Natural killer cell (primary cell): Measurements from ENCODE around the gene GMCL2. TPM values are rescaled to one million over a fixed set of nuclear protein-coding genes. Genes with fewer than 3 reads are reported as not detected.

ENCODE experiments used
- ATAC-seq, 3 donors: fragments of 150-1000 bp in 2 of 3; fragments of 200-7000 bp in 1 of 3; cut with Tn5 transposase; 1 replicate in 1 of 3; 2 replicates in 2 of 3; pipeline ENCODE4 v1.10.0; 2021; ENCODE audit warnings: mild to moderate bottlenecking in 2 of 3, moderate library complexity in 2 of 3
- DNase-seq, 2 donors: peaks; one replicate each; pipeline versions ENCODE4 v3.0.0 to v3.0.0-alpha.2; 2013 to 2021; ENCODE audit warnings: mixed read lengths in 1 of 2
- H3K27ac ChIP-seq: one replicate; pipeline ENCODE4 v1.5.1; 2013; ENCODE audit warnings: mild to moderate bottlenecking, low read length
- H3K27me3 ChIP-seq: one replicate; pipeline ENCODE4 v1.6.1; 2013; ENCODE audit warnings: low read length; ENCODE audit not compliant: control insufficient read depth, insufficient read depth
- H3K36me3 ChIP-seq: one replicate; pipeline ENCODE4 v1.6.1; 2013; ENCODE audit warnings: low read length; ENCODE audit not compliant: control insufficient read depth, insufficient read depth
- H3K4me1 ChIP-seq: one replicate; pipeline ENCODE4 v1.6.1; 2013; ENCODE audit warnings: low read length; ENCODE audit not compliant: control insufficient read depth, insufficient read depth
- H3K4me3 ChIP-seq: one replicate; pipeline ENCODE4 v1.5.1; 2013; ENCODE audit warnings: low read length
- H3K9me3 ChIP-seq: one replicate; pipeline ENCODE4 v1.6.1; 2013; ENCODE audit warnings: low read length; ENCODE audit not compliant: control insufficient read depth, insufficient read depth
- H3K27ac Mint-ChIP-seq, 2 donors: one replicate each; pipeline ENCODE4 v1.8.0; 2022; ENCODE audit warnings: mild to moderate bottlenecking in 2 of 2, mixed read lengths in 2 of 2, moderate library complexity in 1 of 2
- H3K27me3 Mint-ChIP-seq, 2 donors: one replicate each; pipeline ENCODE4 v1.8.0; 2022; ENCODE audit warnings: low read depth in 2 of 2, mixed read lengths in 2 of 2
- H3K36me3 Mint-ChIP-seq: one replicate; pipeline ENCODE4 v1.8.0; 2022; ENCODE audit warnings: mixed read lengths
- H3K4me1 Mint-ChIP-seq, 2 donors: one replicate each; pipeline ENCODE4 v1.8.0; 2022; ENCODE audit warnings: mixed read lengths in 2 of 2
- H3K4me3 Mint-ChIP-seq: one replicate; pipeline ENCODE4 v1.8.0; 2022; ENCODE audit warnings: mild to moderate bottlenecking, moderate library complexity, mixed read lengths
- H3K9me3 Mint-ChIP-seq, 2 donors: one replicate each; pipeline ENCODE4 v1.8.0; 2022; ENCODE audit warnings: mixed read lengths in 2 of 2
- CTCF ChIP-seq: fragments of 200-600 bp; IDR thresholded peaks from one replicate; pipeline ENCODE4 v1.8.0; 2022; ENCODE audit warnings: antibody characterized with exemption
- WGBS: methylation state at CpG from one replicate; pipeline ENCODE4 v1.1.7; 2013; ENCODE audit warnings: missing lambda C conversion rate; ENCODE audit not compliant: insufficient coverage; 5-methylcytosine and 5-hydroxymethylcytosine counted together
- intact Hi-C: fragments of 100-400 bp; cut with micrococcal nuclease; formaldehyde crosslinking; loops from one replicate; pipeline ENCODE4 v1.14.2; 2022
- total RNA-seq, 4 donors: library from RNA; stranded (reverse); fragments of 120-200 nt in 1 of 4; gene quantifications; one replicate each; pipeline versions ENCODE4 v1.2.3 to v1.2.4, GENCODE V29; 2013 to 2022

Gene GMCL2
- total RNA-seq, 3 donors from 2014 or later (not counting 1 experiment from before 2014, with no cell fraction given), result not detected

- H3K4me1 ChIP-seq, result peaks cover 22% of the 10 kb centered on the region
- H3K36me3 ChIP-seq, result peaks cover 79% of the 10 kb centered on the region
- H3K4me1 Mint-ChIP-seq, result peaks cover 29 to 45% of the 10 kb centered on the region in 2 donors
- H3K27ac ChIP-seq, result no peak overlapping the region
- no peak overlapping the region for H3K27ac Mint-ChIP-seq
- ATAC-seq (no peak), DNase-seq (no peak)
- intact Hi-C loops, result no loop called here
- no peaks in the 10 kb centered on the region for H3K27me3 ChIP-seq
- 86% methylated on average over 8 of the region's 8 CpGs for WGBS
- H3K36me3 Mint-ChIP-seq, result no peaks in the 10 kb centered on the region
- H3K4me3 ChIP-seq, result no peak overlapping the region
- no peaks in the 10 kb centered on the region for H3K9me3 ChIP-seq
- no peaks in the 10 kb centered on the region for H3K27me3 Mint-ChIP-seq
- H3K4me3 Mint-ChIP-seq, result no peak overlapping the region
- TF ChIP-seq CTCF, result no peak
- no peaks in the 10 kb centered on the region for H3K9me3 Mint-ChIP-seq
These were observed 22.3 kb upstream of the GMCL2 start for GRCh38 chr5:178209334-178210072.

- Mint-ChIP-seq H3K4me1 (peaks cover 34 to 46% of the 10 kb centered on the region in 2 donors), H3K36me3 (no peaks in the 10 kb centered on the region)
- intact Hi-C loops, result no loop called here
These were observed 21.5 kb upstream of the GMCL2 start for GRCh38 chr5:178208540-178209227.

GRCh38 chr5:178207917-178208280 lies 20.7 kb upstream of the GMCL2 start:
- ATAC-seq (no peak), DNase-seq (no peak)
- Histone ChIP-seq H3K36me3 (peaks cover 64% of the 10 kb centered on the region), H3K27ac (no peak overlapping the region), H3K4me1 (peaks cover 27% of the 10 kb centered on the region), H3K27me3 (no peaks in the 10 kb centered on the region), H3K9me3 (no peaks in the 10 kb centered on the region), H3K4me3 (no peak overlapping the region)
- Mint-ChIP-seq H3K9me3 (no peaks in the 10 kb centered on the region), H3K27ac (peak overlapping the region; percentile 83 to 85), H3K27me3 (no peaks in the 10 kb centered on the region), H3K36me3 (no peaks in the 10 kb centered on the region), H3K4me3 (peak overlapping the region; percentile 37), H3K4me1 (peaks cover 34 to 44% of the 10 kb centered on the region in 2 donors)
- no peak for TF ChIP-seq CTCF
- 100% methylated on average over 1 of the region's 1 CpG for WGBS
- intact Hi-C loops, result no loop called here

More at GRCh38 chr5:178208540-178209227, 21.5 kb upstream of the GMCL2 start:
- no peak overlapping the region for H3K27ac ChIP-seq
- H3K4me3 ChIP-seq, result no peak overlapping the region
- peaks cover 25% of the 10 kb centered on the region for H3K4me1 ChIP-seq
- H3K9me3 ChIP-seq, result no peaks in the 10 kb centered on the region
- no peak for TF ChIP-seq CTCF
- 89% methylated on average over 5 of the region's 5 CpGs for WGBS
- Mint-ChIP-seq H3K4me3 (no peak overlapping the region), H3K9me3 (no peaks in the 10 kb centered on the region), H3K27me3 (no peaks in the 10 kb centered on the region), H3K27ac (peak overlapping the region; percentile 14 to 85)
- peaks cover 72% of the 10 kb centered on the region for H3K36me3 ChIP-seq
- H3K27me3 ChIP-seq, result no peaks in the 10 kb centered on the region
- no peak for DNase-seq
- ATAC-seq, result no peak
